H1 (cell line): ENCODE data around the gene NOB1. TPM values are rescaled to one million over a fixed set of nuclear protein-coding genes. Genes with fewer than 3 reads are reported as not detected.

ENCODE experiments used
- CTCF ChIA-PET: fragments of 300-600 bp; sonication (Branson Sonifier 250); formaldehyde crosslinking; loops from one replicate; lab custom pipeline; 2021; ENCODE audit not compliant: partially characterized antibody; lab: Charles Lee
- POLR2A ChIA-PET: fragments of 300-600 bp; sonication (Branson Sonifier 250); formaldehyde crosslinking; loops from one replicate; lab custom pipeline; 2021; ENCODE audit warnings: inconsistent platforms; ENCODE audit not compliant: partially characterized antibody; lab: Charles Lee
- DNase-seq, 2 experiments: peaks; one replicate each; pipeline versions ENCODE4 v3.0.0 to v3.0.0-alpha.2; 2010 to 2022; ENCODE audit warnings: low spot score in 2 of 2, low read depth in 1 of 2, mixed read lengths in 1 of 2
- FAIRE-seq: peaks from 2 replicates; lab custom pipeline; 2011; peaks lifted over from hg19 to GRCh38; lab: Jason Lieb, UNC
- H2AFZ ChIP-seq: 2 replicates; pipeline ENCODE4 v1.8.1; 2012; ENCODE audit warnings: low read length, inconsistent platforms
- H2AK5ac ChIP-seq: 2 replicates; pipeline ENCODE4 v1.6.1; 2013; ENCODE audit warnings: low read depth, low read length
- H2BK120ac ChIP-seq: replicated peaks from 2 replicates; pipeline ENCODE3; 2013; ENCODE audit warnings: low read depth, low read length, inconsistent platforms
- H2BK12ac ChIP-seq: 2 replicates; pipeline ENCODE4 v1.6.1; 2013; ENCODE audit warnings: low read depth, low read length
- H2BK15ac ChIP-seq: 2 replicates; pipeline ENCODE4 v1.6.1; 2013; ENCODE audit warnings: low read length
- H2BK20ac ChIP-seq: 2 replicates; pipeline ENCODE4 v1.6.1; 2013; ENCODE audit warnings: low read length
- H2BK5ac ChIP-seq: 2 replicates; pipeline ENCODE4 v1.6.1; 2013; ENCODE audit warnings: low read depth, low read length
- H3K14ac ChIP-seq: 2 replicates; pipeline ENCODE4 v1.6.1; 2013; ENCODE audit warnings: inconsistent platforms; ENCODE audit not compliant: insufficient read length
- H3K18ac ChIP-seq: 2 replicates; pipeline ENCODE4 v1.6.1; 2013; ENCODE audit warnings: low read length; ENCODE audit errors: extremely low read depth
- H3K23ac ChIP-seq: 2 replicates; pipeline ENCODE4 v1.6.1; 2013; ENCODE audit warnings: inconsistent platforms; ENCODE audit not compliant: insufficient read length
- H3K23me2 ChIP-seq: 2 replicates; pipeline ENCODE4 v1.6.1; 2013; ENCODE audit warnings: low read depth, low read length
- H3K27ac ChIP-seq: 2 replicates; pipeline ENCODE4 v1.6.1; 2011; ENCODE audit warnings: low read depth, low read length, inconsistent platforms
- H3K27me3 ChIP-seq, 4 experiments: replicated peaks in 1 of 4; 1 replicate in 1 of 4; 2 replicates in 3 of 4; pipeline versions ENCODE4 v1.6.1 to v1.8.1; 2011 to 2013; ENCODE audit warnings: low read length in 3 of 4, mild to moderate bottlenecking in 3 of 4, inconsistent platforms in 2 of 4, mixed read lengths in 2 of 4, moderate library complexity in 1 of 4; ENCODE audit not compliant: control insufficient read depth in 3 of 4, insufficient read depth in 3 of 4; ENCODE audit errors: extremely low read depth in 1 of 4
- H3K36me3 ChIP-seq, 4 experiments: 2 replicates each; pipeline versions ENCODE4 v1.6.1 to v1.8.1; 2011 to 2013; ENCODE audit warnings: mild to moderate bottlenecking in 4 of 4, low read length in 3 of 4, moderate library complexity in 2 of 4, control low read depth in 1 of 4, inconsistent platforms in 1 of 4; ENCODE audit not compliant: insufficient read depth in 4 of 4, control insufficient read depth in 2 of 4
- H3K4ac ChIP-seq: replicated peaks from 2 replicates; pipeline ENCODE3; 2013; ENCODE audit warnings: low read length, low read depth, mixed read lengths, inconsistent platforms; ENCODE audit not compliant: insufficient read length
- H3K4me1 ChIP-seq, 4 experiments: replicated peaks in 1 of 4; 1 replicate in 1 of 4; 2 replicates in 3 of 4; pipeline versions ENCODE4 v1.6.1 to v1.8.1; 2011 to 2013; ENCODE audit warnings: low read length in 3 of 4, inconsistent platforms in 2 of 4, mixed read lengths in 1 of 4; ENCODE audit not compliant: insufficient read depth in 4 of 4, control insufficient read depth in 3 of 4
- H3K4me2 ChIP-seq, 2 experiments: 2 replicates each; pipeline versions ENCODE4 v1.6.1 to v1.8.1; 2011 to 2013; ENCODE audit warnings: low read depth in 2 of 2, low read length in 2 of 2, control low read depth in 1 of 2, inconsistent platforms in 1 of 2, mild to moderate bottlenecking in 1 of 2; ENCODE audit not compliant: insufficient read depth in 1 of 2
- H3K4me3 ChIP-seq, 4 experiments: fragments of 200-600, 300-600 bp in 1 of 4; sonication (generic), shearing (Covaris generic), sonication (Bioruptor Twin) in 1 of 4; 2 replicates each; pipeline versions ENCODE4 v1.5.1 to v1.8.1; 2011 to 2016; ENCODE audit warnings: low read length in 4 of 4, low read depth in 3 of 4, control low read depth in 2 of 4, inconsistent platforms in 2 of 4, mild to moderate bottlenecking in 2 of 4, mixed read lengths in 1 of 4, moderate library complexity in 1 of 4; ENCODE audit not compliant: insufficient read depth in 2 of 4; ENCODE audit errors: extremely low read depth in 1 of 4
- H3K56ac ChIP-seq: replicated peaks from 2 replicates; pipeline ENCODE3; 2013; ENCODE audit warnings: low read depth, mild to moderate bottlenecking, mixed read lengths, low read length, inconsistent platforms; ENCODE audit not compliant: insufficient read length
- H3K79me1 ChIP-seq: 2 replicates; pipeline ENCODE4 v1.6.1; 2013; ENCODE audit warnings: low read depth, low read length, control low read depth
- H3K79me2 ChIP-seq, 2 experiments: 2 replicates each; pipeline versions ENCODE4 v1.6.1 to v1.8.1; 2012 to 2013; ENCODE audit warnings: low read length in 2 of 2, mild to moderate bottlenecking in 2 of 2, inconsistent platforms in 1 of 2; ENCODE audit not compliant: insufficient read depth in 2 of 2, control insufficient read depth in 1 of 2
- H3K9ac ChIP-seq, 4 experiments: replicated peaks in 1 of 4; 1 replicate in 1 of 4; 2 replicates in 3 of 4; pipeline versions ENCODE4 v1.6.1 to v1.8.1; 2011 to 2013; ENCODE audit warnings: low read depth in 3 of 4, low read length in 3 of 4, control low read depth in 2 of 4, mild to moderate bottlenecking in 2 of 4, moderate library complexity in 2 of 4, inconsistent platforms in 1 of 4; ENCODE audit errors: extremely low read depth in 1 of 4
- H3K9me3 ChIP-seq, 2 experiments: 2 replicates each; pipeline versions ENCODE4 v1.6.1 to v1.8.1; 2012 to 2013; ENCODE audit warnings: mild to moderate bottlenecking in 2 of 2, moderate library complexity in 2 of 2, control low read depth in 1 of 2, inconsistent platforms in 1 of 2, low read depth in 1 of 2, low read length in 1 of 2, mixed read lengths in 1 of 2; ENCODE audit not compliant: insufficient read depth in 2 of 2
- H4K20me1 ChIP-seq, 2 experiments: replicated peaks in 1 of 2; 2 replicates each; pipeline versions ENCODE3 to v1.8.1; 2011 to 2013; ENCODE audit warnings: inconsistent platforms in 2 of 2, low read length in 2 of 2, mild to moderate bottlenecking in 1 of 2; ENCODE audit not compliant: insufficient read depth in 2 of 2, control insufficient read depth in 1 of 2
- H4K5ac ChIP-seq: 2 replicates; pipeline ENCODE4 v1.6.1; 2013; ENCODE audit warnings: low read length, low read depth, mixed read lengths, inconsistent platforms; ENCODE audit not compliant: insufficient read length
- H4K8ac ChIP-seq: 2 replicates; pipeline ENCODE4 v1.8.0; 2013; ENCODE audit warnings: mild to moderate bottlenecking, moderate library complexity, low read length, inconsistent platforms; ENCODE audit not compliant: insufficient read depth; ENCODE audit errors: extremely low read depth
- H4K91ac ChIP-seq: replicated peaks from 2 replicates; pipeline ENCODE3; 2013; ENCODE audit warnings: low read length, mixed read lengths, inconsistent platforms; ENCODE audit not compliant: insufficient read length
- POLR2AphosphoS5 ChIP-seq: IDR thresholded peaks from 2 replicates; pipeline ENCODE4 v1.6.1; 2011; ENCODE audit warnings: low read depth, low read length
- SIX5 ChIP-seq: IDR thresholded peaks from 2 replicates; pipeline ENCODE4 v1.6.1; 2011; ENCODE audit warnings: mild to moderate bottlenecking, low read depth, low read length
- WGBS, 2 experiments: shearing (Covaris generic) in 1 of 2; methylation state at CpG; one replicate each; pipeline versions ENCODE4 v1.1.6 to v1.1.7; 2013 to 2015; ENCODE audit warnings: low lambda C conversion rate in 2 of 2, mixed read lengths in 2 of 2, inconsistent platforms in 1 of 2, low coverage in 1 of 2, missing lambda C conversion rate in 1 of 2; ENCODE audit not compliant: insufficient replicate concordance in 2 of 2, insufficient coverage in 1 of 2, insufficient read length in 1 of 2; ENCODE audit errors: extremely low coverage in 1 of 2, missing lambda C conversion rate in 1 of 2; 5-methylcytosine and 5-hydroxymethylcytosine counted together
- polyA plus RNA-seq, 7 experiments: library from polyadenylated mRNA; depleted of rRNA in 3 of 7; stranded (reverse) in 5 of 7; unstranded in 2 of 7; fragments of >200 nt in 5 of 7; fragments of 200-250 nt in 2 of 7; gene quantifications; 1 replicate in 5 of 7; 2 replicates in 1 of 7; 4 replicates in 1 of 7; pipeline versions ENCODE4 v1.2.1 to v1.2.3, GENCODE V29; 2011 to 2013; ENCODE audit warnings: missing spikeins in 2 of 7, mixed read lengths in 2 of 7
- total RNA-seq: library from RNA; stranded (reverse); fragmentation: NEBNext Ultra II Directional; extraction: Animal tissue kit (Norgen Biotek cat#: 25700); gene quantifications from 2 replicates; pipeline ENCODE4 v1.2.1, GENCODE V29; 2021

The NOB1 gene
- total and polyA plus RNA-seq, 2 of the 8 experiments (the other 6 are each of a cell fraction or from before 2014, with no cell fraction given) = 88.2 to 108 TPM

DNA sequence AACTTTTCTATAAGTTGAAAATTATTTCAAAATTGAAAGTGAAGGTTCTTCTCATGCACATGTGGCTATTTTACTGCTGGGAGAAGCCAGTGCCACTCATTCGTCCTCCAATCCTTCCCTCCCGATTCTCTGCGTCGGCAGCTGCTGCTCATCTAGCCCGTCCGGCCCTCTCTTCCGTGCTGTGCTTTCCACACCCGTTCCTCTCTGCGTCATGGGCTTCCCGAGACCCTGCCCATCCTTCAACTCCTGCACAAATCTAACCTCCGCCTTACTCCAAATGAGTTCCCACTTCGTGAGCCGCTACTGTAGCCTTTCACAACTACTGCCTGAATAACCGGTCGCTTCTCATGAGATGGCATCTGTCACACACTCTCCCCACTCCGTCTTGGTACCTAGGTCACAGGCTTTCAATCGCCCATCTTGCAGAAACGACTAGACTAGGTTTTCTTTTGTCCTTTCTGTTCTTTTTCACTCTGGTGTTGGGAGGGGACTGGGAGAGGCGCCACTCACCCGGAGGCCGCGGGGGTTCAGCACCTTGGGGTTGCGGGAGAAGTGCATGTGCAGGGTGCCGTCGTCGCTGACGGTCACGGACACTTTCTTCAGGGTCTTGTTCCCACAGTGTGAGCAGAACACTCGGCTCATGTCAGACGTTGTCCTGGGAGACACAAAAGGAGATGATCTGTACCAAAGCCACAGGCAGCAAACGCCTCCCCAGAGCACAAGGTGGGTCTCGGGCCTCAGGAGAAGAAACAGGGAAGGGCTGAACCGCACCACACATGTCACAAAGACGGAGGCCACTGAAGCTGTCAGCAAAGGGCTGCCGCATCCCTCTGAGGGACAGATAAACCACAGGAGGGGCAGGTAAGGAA lies 10.1 kb downstream of the NOB1 start:
- H3K79me2 ChIP-seq = peaks cover 0 to 4% of the 10 kb centered on the region in 2 experiments; a peak in 1 of 4 replicates
- no peak overlapping the region for H4K91ac ChIP-seq
- H2BK15ac ChIP-seq = no peak overlapping the region
- H3K9ac ChIP-seq = no peak overlapping the region
- no peak overlapping the region for H3K23ac ChIP-seq
- peaks cover 10% of the 10 kb centered on the region for H3K79me1 ChIP-seq
- no peak overlapping the region for H3K56ac ChIP-seq
- no peak for FAIRE-seq
- H3K14ac ChIP-seq = no peak overlapping the region
- H3K23me2 ChIP-seq = no peaks in the 10 kb centered on the region
- no peak overlapping the region for H4K8ac ChIP-seq
- no peak overlapping the region for H2BK120ac ChIP-seq
- ChIA-PET POLR2A (interaction anchor here (3.2 kb wide), 1 partner anchor 10 kb away, joined by 11 read pairs; the partner anchor contains the start of gene NOB1), CTCF (interaction anchor here (1.9 to 2.2 kb wide), 2 partner anchors 10 to 35 kb away, joined by 7 to 16 read pairs; partner anchors contain the start of gene NOB1)
- H2AK5ac ChIP-seq = no peak overlapping the region
- H3K4me2 ChIP-seq = no peak overlapping the region
- peaks cover 0 to 27% of the 10 kb centered on the region in 2 experiments for H4K20me1 ChIP-seq
- peaks cover 60 to 88% (median 79%) of the 10 kb centered on the region in 4 experiments for H3K36me3 ChIP-seq
- no peaks in the 10 kb centered on the region for H3K27me3 ChIP-seq
- WGBS, 2 experiments = 94% methylated on average over 35 of the region's 35 CpGs; no CpG with 5 or more reads in 1 of the 2 experiments
- no peaks in the 10 kb centered on the region for H3K9me3 ChIP-seq
- H3K18ac ChIP-seq = no peak overlapping the region
- no peak overlapping the region for H3K4me3 ChIP-seq
- TF ChIP-seq SIX5 (no peak), POLR2AphosphoS5 (0 out of 2 replicates have a peak, but pooled peaks have one; percentile 14)
- no peak overlapping the region for H4K5ac ChIP-seq
- no peak overlapping the region for H2BK20ac ChIP-seq
- H3K27ac ChIP-seq = no peak overlapping the region
- no peak overlapping the region for H3K4ac ChIP-seq
- H2BK12ac ChIP-seq = no peak overlapping the region
- no peak for DNase-seq
- no peaks in the 10 kb centered on the region for H3K4me1 ChIP-seq
- H2AFZ ChIP-seq = no peak overlapping the region
- no peak overlapping the region for H2BK5ac ChIP-seq
